Measurements from ENCODE around the gene TBCD. TPM values are rescaled to one million over a fixed set of nuclear protein-coding genes. Genes with fewer than 3 reads are reported as not detected.
A peak's percentile ranks its signal among the peaks of the same experiment; 100 is the strongest.

TBCD gene
- total RNA-seq, 2 experiments from 2014 or later: 77.8 to 85.8 TPM

DNA sequence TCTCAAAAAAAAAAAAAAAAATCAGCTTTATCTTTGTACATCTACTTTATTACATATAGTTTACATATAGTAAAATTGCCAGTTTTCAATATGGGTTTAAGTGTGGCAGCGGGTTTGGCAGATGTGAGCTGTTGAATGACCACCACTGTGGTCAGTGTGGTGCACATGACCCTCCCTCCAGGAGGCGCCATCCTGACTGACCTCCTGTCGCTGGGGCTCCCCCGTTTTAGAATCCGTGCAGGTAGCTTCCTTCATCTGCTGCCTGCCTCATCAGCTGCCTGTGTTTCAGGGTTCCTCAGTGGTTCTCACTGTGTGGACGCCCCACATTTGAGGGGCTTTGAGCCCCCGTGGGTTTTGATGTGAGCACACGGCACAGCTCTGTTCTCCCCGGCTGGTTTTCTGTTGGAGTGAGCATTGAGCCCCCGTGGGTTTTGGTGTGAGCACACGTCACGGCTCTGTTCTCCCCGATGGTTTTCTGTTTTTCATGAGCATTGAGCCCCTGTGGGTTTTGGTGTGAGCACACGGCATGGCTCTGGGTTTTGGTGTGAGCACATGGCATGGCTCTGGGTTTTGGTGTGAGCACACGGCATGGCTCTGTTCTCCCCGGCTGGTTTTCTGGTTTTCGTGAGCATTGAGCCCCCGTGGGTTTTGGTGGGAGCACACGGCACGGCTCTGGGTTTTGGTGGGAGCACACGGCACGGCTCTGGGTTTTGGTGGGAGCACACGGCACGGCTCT is 145.8 kb downstream of the TBCD start:
- intact Hi-C loops (cut with micrococcal nuclease): no loop called here
- no peak for ATAC-seq
- H3K36me3 Mint-ChIP-seq (ENCODE audit: low read depth): peaks cover 26% of the 10 kb centered on the region
- peaks cover 32% of the 10 kb centered on the region for H3K4me1 Mint-ChIP-seq (ENCODE audit: low read depth)
- no peaks in the 10 kb centered on the region for H3K9me3 Mint-ChIP-seq
- POLR2A ChIA-PET: interaction anchor here (1.0 to 1.5 kb wide), 3 partner anchors 12 to 54 kb away, joined by 3 to 4 read pairs (median 3); no protein-coding TSS in a partner anchor
- CTCF ChIA-PET: no interaction called here
- TF ChIP-seq, protein P1, sequence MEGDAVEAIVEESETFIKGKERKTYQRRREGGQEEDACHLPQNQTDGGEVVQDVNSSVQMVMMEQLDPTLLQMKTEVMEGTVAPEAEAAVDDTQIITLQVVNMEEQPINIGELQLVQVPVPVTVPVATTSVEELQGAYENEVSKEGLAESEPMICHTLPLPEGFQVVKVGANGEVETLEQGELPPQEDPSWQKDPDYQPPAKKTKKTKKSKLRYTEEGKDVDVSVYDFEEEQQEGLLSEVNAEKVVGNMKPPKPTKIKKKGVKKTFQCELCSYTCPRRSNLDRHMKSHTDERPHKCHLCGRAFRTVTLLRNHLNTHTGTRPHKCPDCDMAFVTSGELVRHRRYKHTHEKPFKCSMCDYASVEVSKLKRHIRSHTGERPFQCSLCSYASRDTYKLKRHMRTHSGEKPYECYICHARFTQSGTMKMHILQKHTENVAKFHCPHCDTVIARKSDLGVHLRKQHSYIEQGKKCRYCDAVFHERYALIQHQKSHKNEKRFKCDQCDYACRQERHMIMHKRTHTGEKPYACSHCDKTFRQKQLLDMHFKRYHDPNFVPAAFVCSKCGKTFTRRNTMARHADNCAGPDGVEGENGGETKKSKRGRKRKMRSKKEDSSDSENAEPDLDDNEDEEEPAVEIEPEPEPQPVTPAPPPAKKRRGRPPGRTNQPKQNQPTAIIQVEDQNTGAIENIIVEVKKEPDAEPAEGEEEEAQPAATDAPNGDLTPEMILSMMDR (IDR thresholded peaks at IDR 0.05): no peak
- no peak overlapping the region for H3K27ac Mint-ChIP-seq
- DNase-seq: no peak
- H3K27me3 Mint-ChIP-seq: no peaks in the 10 kb centered on the region
- H3K4me3 Mint-ChIP-seq: no peak overlapping the region

DNA sequence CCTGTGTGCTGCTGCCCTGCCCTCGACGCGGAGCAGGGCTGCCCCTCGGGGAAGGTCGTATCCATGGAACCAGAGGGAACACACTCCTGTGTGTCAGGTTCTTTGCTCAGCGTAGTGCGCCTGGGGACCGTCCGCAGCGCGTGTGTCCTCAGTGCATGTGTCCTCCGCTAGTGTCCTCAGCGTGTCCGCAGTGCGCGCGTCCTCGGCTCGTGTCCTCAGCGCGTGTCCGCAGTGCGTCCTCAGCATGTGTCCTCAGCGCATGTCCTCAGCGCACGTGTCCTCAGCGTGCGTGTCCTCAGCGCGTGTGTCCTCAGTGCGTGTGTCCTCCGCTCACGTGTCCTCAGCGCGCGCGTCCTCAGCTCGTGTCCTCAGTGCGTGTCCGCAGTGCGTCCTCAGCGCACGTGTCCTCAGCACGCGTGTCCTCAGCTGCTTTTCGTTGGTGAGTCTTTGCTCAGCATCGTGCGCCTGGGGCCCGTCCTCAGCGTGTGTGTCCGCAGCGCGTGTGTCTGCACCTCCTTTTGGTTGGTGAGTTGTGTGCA is 147.2 kb downstream of the TBCD start:
- H3K4me3 Mint-ChIP-seq: no peak overlapping the region
- no peaks in the 10 kb centered on the region for H3K9me3 Mint-ChIP-seq

DNA sequence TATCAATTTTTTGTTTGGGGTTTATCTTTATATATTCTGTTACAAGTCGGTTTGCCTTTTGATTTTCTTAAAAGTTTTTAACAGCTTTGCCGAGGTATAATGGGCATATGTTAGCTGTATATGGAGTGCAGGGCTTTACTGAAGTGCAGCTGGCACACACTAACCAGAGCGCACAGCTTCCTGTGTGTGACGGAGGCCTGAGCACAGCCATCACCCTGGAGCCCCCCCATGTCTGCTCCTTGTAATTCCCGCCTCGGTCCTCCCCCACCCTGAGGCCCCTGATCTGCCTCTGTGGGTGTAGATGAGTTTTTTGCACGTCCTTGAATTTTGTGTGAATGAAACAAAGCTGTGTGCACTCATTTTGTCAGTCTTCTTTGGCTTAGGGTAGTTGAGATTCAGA is 148.1 kb downstream of the TBCD start:
- H3K4me3 Mint-ChIP-seq: no peak overlapping the region
- TF ChIP-seq, protein P1 (IDR thresholded peaks at IDR 0.05): no peak
- peaks cover 22% of the 10 kb centered on the region for H3K36me3 Mint-ChIP-seq (ENCODE audit: low read depth)
- ChIA-PET POLR2A (no interaction called here), CTCF (interaction anchor here (0.9 kb wide), 1 partner anchor 10 kb away, joined by 3 read pairs; no protein-coding TSS in a partner anchor)
- DNase-seq: no peak
- H3K27ac Mint-ChIP-seq: no peak overlapping the region
- intact Hi-C loops (cut with micrococcal nuclease): no loop called here
- no peaks in the 10 kb centered on the region for H3K9me3 Mint-ChIP-seq
- ATAC-seq: peak; percentile 27
- H3K27me3 Mint-ChIP-seq: no peaks in the 10 kb centered on the region
- H3K4me1 Mint-ChIP-seq (ENCODE audit: low read depth): peaks cover 12% of the 10 kb centered on the region

More for the DNA sequence above, 147.2 kb downstream of the TBCD start:
- H3K4me1 Mint-ChIP-seq (ENCODE audit: low read depth): peaks cover 19% of the 10 kb centered on the region
- ATAC-seq (no peak), DNase-seq (no peak)
- CTCF ChIA-PET: no interaction called here
- POLR2A ChIA-PET: no interaction called here
- H3K27me3 Mint-ChIP-seq: no peaks in the 10 kb centered on the region
- intact Hi-C loops (cut with micrococcal nuclease): no loop called here
- TF ChIP-seq, protein P1 (IDR thresholded peaks at IDR 0.05): no peak
- no peak overlapping the region for H3K27ac Mint-ChIP-seq
- peaks cover 23% of the 10 kb centered on the region for H3K36me3 Mint-ChIP-seq (ENCODE audit: low read depth)

- ChIA-PET CTCF (interaction anchor here (0.9 kb wide), 1 partner anchor 9 kb away, joined by 3 read pairs; no protein-coding TSS in a partner anchor), POLR2A (no interaction called here)
- Mint-ChIP-seq H3K27me3 (no peaks in the 10 kb centered on the region), H3K27ac (no peak overlapping the region), H3K36me3 (ENCODE audit: low read depth) (peaks cover 19% of the 10 kb centered on the region), H3K9me3 (no peaks in the 10 kb centered on the region), H3K4me1 (ENCODE audit: low read depth) (peaks cover 6% of the 10 kb centered on the region), H3K4me3 (no peak overlapping the region)
- DNase-seq (no peak), ATAC-seq (no peak)
- TF ChIP-seq, protein P1 (IDR thresholded peaks at IDR 0.05): no peak
- intact Hi-C loops (cut with micrococcal nuclease): no loop called here
These were observed 148.9 kb downstream of the TBCD start for GRCh38 chr17:82900741-82901140.

DNA sequence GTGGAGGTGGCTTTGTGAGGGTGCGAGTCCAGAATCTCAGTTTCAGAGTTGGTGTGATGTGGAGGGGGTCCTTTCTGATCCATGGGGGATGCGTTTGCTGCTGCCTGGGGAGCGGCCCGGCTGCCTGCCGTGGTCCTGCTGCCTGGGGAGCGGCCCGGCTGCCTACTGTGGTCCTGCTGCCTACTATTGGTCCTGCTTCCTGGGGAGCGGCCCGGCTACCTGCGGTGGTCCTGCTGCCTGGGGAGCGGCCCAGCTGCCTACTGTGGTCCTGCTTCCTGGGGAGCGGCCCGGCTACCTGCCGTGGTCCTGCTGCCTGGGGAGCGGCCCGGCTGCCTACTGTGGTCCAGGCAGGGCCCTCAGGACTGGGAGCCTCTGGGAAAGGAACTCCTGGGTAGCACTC is 149.5 kb downstream of the TBCD start:
- no peaks in the 10 kb centered on the region for H3K9me3 Mint-ChIP-seq
- H3K4me1 Mint-ChIP-seq (ENCODE audit: low read depth): peaks cover 6% of the 10 kb centered on the region
- no peak for DNase-seq
- H3K27ac Mint-ChIP-seq: no peak overlapping the region
- H3K36me3 Mint-ChIP-seq (ENCODE audit: low read depth): peaks cover 21% of the 10 kb centered on the region
- no peak overlapping the region for H3K4me3 Mint-ChIP-seq
- ChIA-PET CTCF (no interaction called here), POLR2A (interaction anchor here (1.2 kb wide), 1 partner anchor 16 kb away, joined by 3 read pairs; no protein-coding TSS in a partner anchor)
- H3K27me3 Mint-ChIP-seq: no peaks in the 10 kb centered on the region
- TF ChIP-seq, protein P1 (IDR thresholded peaks at IDR 0.05): no peak
- intact Hi-C loops (cut with micrococcal nuclease): no loop called here
- no peak for ATAC-seq

Data from activated CD8-positive, alpha-beta T cell treated with anti-CD3 and anti-CD28 coated beads for 36 hours (primary cell).